NCI-H187 (cell line): ENCODE measurements around the gene NDUFA13.

ENCODE experiments used
- DNase-seq, 2 experiments: peaks; one replicate each; lab custom pipeline; 2025; lab: John Stamatoyannopoulos, UW

NDUFA13 gene

GRCh38 chr19:19489804-19490204 is 26.2 kb upstream of the NDUFA13 start:
- no peak for DNase-seq

GRCh38 chr19:19490214-19490968 is 25.6 kb upstream of the NDUFA13 start:
- DNase-seq = peak in 1 of 2 experiments; percentile 15

GRCh38 chr19:19491321-19492025 is 24.6 kb upstream of the NDUFA13 start:
- DNase-seq = no peak

- no peak for DNase-seq
Measured at GRCh38 chr19:19492026-19492610, 23.9 kb upstream of the NDUFA13 start.

GRCh38 chr19:19493841-19494546 is 22.0 kb upstream of the NDUFA13 start:
- DNase-seq = no peak

GRCh38 chr19:19495614-19496603 is 20.1 kb upstream of the NDUFA13 start:
- no peak for DNase-seq

GRCh38 chr19:19498255-19498991 is 17.6 kb upstream of the NDUFA13 start:
- DNase-seq = no peak

- DNase-seq = no peak
Measured at GRCh38 chr19:19499272-19499995, 16.6 kb upstream of the NDUFA13 start.

- DNase-seq = no peak
Measured at GRCh38 chr19:19500975-19501644, 14.9 kb upstream of the NDUFA13 start.

GRCh38 chr19:19501798-19502197 is 14.2 kb upstream of the NDUFA13 start:
- no peak for DNase-seq

GRCh38 chr19:19502281-19502680 is 13.7 kb upstream of the NDUFA13 start:
- no peak for DNase-seq

GRCh38 chr19:19502808-19503602 is 13.0 kb upstream of the NDUFA13 start:
- DNase-seq = no peak

GRCh38 chr19:19504754-19505668 is 11.0 kb upstream of the NDUFA13 start:
- DNase-seq = no peak

- no peak for DNase-seq
Measured at GRCh38 chr19:19505669-19506326, 10.2 kb upstream of the NDUFA13 start.

GRCh38 chr19:19506592-19506991 is 9.4 kb upstream of the NDUFA13 start:
- DNase-seq = no peak

GRCh38 chr19:19507354-19507753 is 8.7 kb upstream of the NDUFA13 start:
- no peak for DNase-seq

- DNase-seq = no peak
Measured at GRCh38 chr19:19508217-19508616, 7.8 kb upstream of the NDUFA13 start.
